Measurements from ENCODE around the gene CHAMP1. TPM values are rescaled to one million over a fixed set of nuclear protein-coding genes. Genes with fewer than 3 reads are reported as not detected.
"Not testable (repeated sequence)": the region's sequence is repeated elsewhere in the genome, so short reads cannot be mapped to it uniquely, and the experiment has no call there.

CHAMP1 gene
- polyA plus RNA-seq, 5 donors, result 22.9 to 34.8 (median 24.2) TPM

- DNase-seq, result no peak
These were observed 15.8 kb downstream of the CHAMP1 start for GRCh38 chr13:114330086-114330485.

GRCh38 chr13:114333881-114334280 lies 19.6 kb downstream of the CHAMP1 start:
- DNase-seq, result not testable (repeated sequence)

GRCh38 chr13:114334305-114335053 lies 20.2 kb downstream of the CHAMP1 start:
- DNase-seq, result no peak

GRCh38 chr13:114336457-114336856 lies 22.2 kb downstream of the CHAMP1 start:
- not testable (repeated sequence) for DNase-seq

- DNase-seq, result no peak
These were observed 24.7 kb downstream of the CHAMP1 start for GRCh38 chr13:114338959-114339358.

GRCh38 chr13:114339857-114340534 lies 25.7 kb downstream of the CHAMP1 start:
- DNase-seq, result no peak

GRCh38 chr13:114341003-114341777 lies 26.9 kb downstream of the CHAMP1 start:
- DNase-seq, result no peak

GRCh38 chr13:114347256-114347655 lies 33.0 kb downstream of the CHAMP1 start:
- not testable (repeated sequence) for DNase-seq

GRCh38 chr13:114352763-114353162 lies 38.5 kb downstream of the CHAMP1 start:
- not testable (repeated sequence) for DNase-seq

- DNase-seq, result not testable (repeated sequence)
These were observed 39.1 kb downstream of the CHAMP1 start for GRCh38 chr13:114353382-114353781.

Other genes starting within 250 kb of the CHAMP1 start
- 10 to 100 TPM; 10.5 to 14.4 (median 12.2) TPM for gene RASA3, start 181.9 kb upstream of the CHAMP1 start, polyA plus RNA-seq (ENCODE audit: insufficient read depth in 1 of 5, insufficient read length in 5 of 5, low replicate concordance in 1 of 5)
- 1 to 10 TPM in 2 of 5 donors, under 1 TPM in 2, not detected in 1; 0.68 to 1.1 (median 0.90) TPM for gene CFAP97D2, start 135.2 kb upstream of the CHAMP1 start, polyA plus RNA-seq (ENCODE audit: insufficient read depth in 1 of 5, insufficient read length in 5 of 5, low replicate concordance in 1 of 5)
- 100 to 1,000 TPM in 4 of 5 donors, 10 to 100 TPM in 1; 91.4 to 170 (median 129) TPM for gene CDC16, start 79.6 kb upstream of the CHAMP1 start, polyA plus RNA-seq (ENCODE audit: insufficient read depth in 1 of 5, insufficient read length in 5 of 5, low replicate concordance in 1 of 5)
- 100 to 1,000 TPM; 125 to 184 (median 154) TPM for gene UPF3A, start 32.9 kb upstream of the CHAMP1 start, polyA plus RNA-seq (ENCODE audit: insufficient read depth in 1 of 5, insufficient read length in 5 of 5, low replicate concordance in 1 of 5)